Mononuclear cell (primary cell): ENCODE results near the gene ACAN. TPM values are rescaled to one million over a fixed set of nuclear protein-coding genes. Genes with fewer than 3 reads are reported as not detected.
A peak's percentile ranks its signal among the peaks of the same experiment; 100 is the strongest.

Experiments
- H3K27me3 ChIP-seq: 2 replicates; pipeline ENCODE4 v1.6.0; 2011; ENCODE audit warnings: low read length, control low read depth; ENCODE audit not compliant: insufficient read depth
- H3K4me1 ChIP-seq: 2 replicates; pipeline ENCODE4 v1.5.1; 2011; ENCODE audit warnings: mild to moderate bottlenecking, low read length, control low read depth; ENCODE audit not compliant: insufficient read depth
- H3K4me3 ChIP-seq: 2 replicates; pipeline ENCODE4 v1.5.1; 2011; ENCODE audit warnings: mild to moderate bottlenecking, low read length, moderate library complexity
- H3K9me3 ChIP-seq: 2 replicates; pipeline ENCODE4 v1.5.1; 2011; ENCODE audit warnings: low read depth, mild to moderate bottlenecking, control low read depth, low read length
- total RNA-seq: library from RNA; depleted of rRNA; stranded (reverse); fragments of >200 nt; gene quantifications from one replicate; pipeline ENCODE4 v1.2.3, GENCODE V29; 2012

ACAN gene
- total RNA-seq, 1 donor = under 0.01 TPM

- Histone ChIP-seq H3K27me3 (peaks cover 5% of the 10 kb centered on the region), H3K4me3 (peak overlapping the region; percentile 50), H3K4me1 (peaks cover 31% of the 10 kb centered on the region), H3K9me3 (no peaks in the 10 kb centered on the region)
Observed at GRCh38 chr15:88894348-88894818, 91.1 kb downstream of the ACAN start.

GRCh38 chr15:88894819-88895767 is 91.9 kb downstream of the ACAN start, which contains the start of gene HAPLN3:
TSS of gene HAPLN3 (minus strand) at chr15:88895544. CDS start at chr15:88887298, 8,246 bp downstream.
- H3K4me3 ChIP-seq = peak within 1 kb of the TSS; percentile 50
- peaks cover 31% of the 10 kb centered on the region for H3K4me1 ChIP-seq
- peaks cover 5% of the 10 kb centered on the region for H3K27me3 ChIP-seq

GRCh38 chr15:88896333-88897033 is 93.2 kb downstream of the ACAN start:
- H3K4me1 ChIP-seq = peaks cover 31% of the 10 kb centered on the region
- no peaks in the 10 kb centered on the region for H3K9me3 ChIP-seq
- H3K27me3 ChIP-seq = peaks cover 5% of the 10 kb centered on the region
- H3K4me3 ChIP-seq = no peak overlapping the region

More at GRCh38 chr15:88894819-88895767, 91.9 kb downstream of the ACAN start, which contains the start of gene HAPLN3:
- H3K9me3 ChIP-seq = no peaks in the 10 kb centered on the region

GRCh38 chr15:88897142-88897455 is 93.9 kb downstream of the ACAN start:
- Histone ChIP-seq H3K4me3 (no peak overlapping the region), H3K9me3 (no peaks in the 10 kb centered on the region), H3K27me3 (peaks cover 5% of the 10 kb centered on the region), H3K4me1 (peaks cover 31% of the 10 kb centered on the region)

GRCh38 chr15:88897456-88898194 is 94.4 kb downstream of the ACAN start:
- no peak overlapping the region for H3K4me3 ChIP-seq
- peaks cover 5% of the 10 kb centered on the region for H3K27me3 ChIP-seq
- no peaks in the 10 kb centered on the region for H3K9me3 ChIP-seq
- peaks cover 31% of the 10 kb centered on the region for H3K4me1 ChIP-seq

DNA sequence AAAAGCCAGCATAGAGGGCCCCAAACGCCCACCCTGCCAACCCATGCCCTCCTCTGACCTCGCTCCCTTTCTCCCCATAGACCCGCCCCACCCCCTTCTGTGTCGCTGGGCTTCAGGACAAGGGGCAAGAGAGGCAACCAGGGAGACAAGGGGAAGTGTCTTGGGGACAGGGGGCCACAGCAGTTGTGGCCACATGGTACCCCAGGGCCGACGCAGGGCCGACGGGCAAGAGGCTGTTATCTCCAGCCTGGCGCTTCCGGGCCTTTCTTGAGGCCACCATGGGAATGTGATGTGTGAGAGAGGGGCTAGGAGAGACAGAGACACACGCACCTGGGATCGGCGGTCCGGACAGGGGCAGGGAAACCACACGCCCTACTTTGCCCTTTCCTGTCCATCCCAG is 95.5 kb downstream of the ACAN start:
- no peaks in the 10 kb centered on the region for H3K9me3 ChIP-seq
- H3K4me3 ChIP-seq = no peak overlapping the region
- H3K4me1 ChIP-seq = peaks cover 33% of the 10 kb centered on the region
- H3K27me3 ChIP-seq = peaks cover 5% of the 10 kb centered on the region

DNA sequence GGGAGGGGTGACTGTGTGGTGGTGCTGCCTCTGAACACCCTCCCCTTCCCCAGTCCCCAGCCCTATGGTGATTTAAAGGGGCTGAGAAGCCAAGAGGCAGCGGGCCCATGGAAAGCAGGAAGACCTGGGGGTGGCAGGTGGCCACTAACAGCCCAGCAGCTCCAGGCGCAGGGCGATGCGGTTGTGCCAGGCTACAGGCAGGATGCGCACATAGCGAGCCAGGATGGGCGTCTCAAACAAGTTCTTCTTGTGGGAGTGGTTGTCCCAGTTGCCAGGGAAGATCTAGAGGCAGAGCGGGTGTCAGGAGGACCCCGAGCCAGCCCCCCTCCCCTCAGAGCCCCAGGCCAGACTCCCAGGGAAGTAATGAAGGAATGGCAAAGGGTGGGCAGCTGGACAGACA is 96.0 kb downstream of the ACAN start:
- Histone ChIP-seq H3K4me1 (peaks cover 35% of the 10 kb centered on the region), H3K9me3 (no peaks in the 10 kb centered on the region), H3K27me3 (peaks cover 5% of the 10 kb centered on the region), H3K4me3 (no peak overlapping the region)

DNA sequence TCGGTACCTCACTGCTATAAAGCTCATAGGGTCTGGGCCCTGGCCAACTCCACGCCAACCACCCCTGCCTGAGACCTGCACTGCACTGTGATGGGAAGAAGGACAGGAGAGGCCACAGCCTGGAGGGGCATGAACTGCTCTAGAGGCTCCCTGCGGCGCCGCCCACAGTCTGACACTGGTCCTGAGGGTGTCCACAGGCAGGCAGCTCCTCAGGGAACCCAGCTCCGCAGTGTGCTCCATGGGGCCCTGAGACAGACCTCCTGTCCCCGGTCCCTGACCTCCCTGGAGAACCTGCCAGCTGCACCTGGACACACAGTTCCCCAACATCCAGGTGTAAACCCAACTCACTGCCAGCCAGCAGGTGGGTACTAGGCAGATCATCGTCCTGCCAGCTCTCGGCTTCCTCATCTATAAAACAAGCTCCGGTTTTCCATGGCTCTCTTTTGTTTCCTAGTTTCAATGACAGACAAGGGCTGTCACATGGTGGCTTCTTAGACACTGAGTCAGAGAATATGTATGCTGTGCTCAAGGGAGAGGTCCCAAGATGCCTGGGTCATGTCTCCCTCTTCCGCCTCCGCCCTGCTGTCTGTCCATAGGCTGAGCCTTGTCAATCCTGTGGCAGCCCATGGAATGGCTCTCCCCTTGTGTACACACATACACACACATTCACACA is 97.2 kb downstream of the ACAN start:
- no peaks in the 10 kb centered on the region for H3K9me3 ChIP-seq
- peaks cover 4% of the 10 kb centered on the region for H3K27me3 ChIP-seq
- H3K4me3 ChIP-seq = no peak overlapping the region
- peaks cover 39% of the 10 kb centered on the region for H3K4me1 ChIP-seq

DNA sequence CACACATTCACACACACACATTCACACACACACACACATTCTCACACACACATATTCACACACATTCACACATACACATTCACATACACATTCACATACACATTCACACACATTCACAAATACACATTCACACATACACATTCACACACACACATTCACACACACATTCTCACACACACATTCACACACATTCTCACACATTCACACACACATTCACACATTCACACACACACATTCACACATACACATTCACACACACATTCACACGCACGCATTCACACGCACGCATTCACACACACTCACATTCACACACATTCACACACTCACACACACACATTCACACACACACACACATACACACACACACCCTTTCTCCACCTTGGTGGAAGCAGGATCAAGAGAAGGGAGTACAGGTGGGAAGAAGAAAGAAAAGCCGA is 97.8 kb downstream of the ACAN start:
- no peaks in the 10 kb centered on the region for H3K27me3 ChIP-seq
- no peaks in the 10 kb centered on the region for H3K9me3 ChIP-seq
- H3K4me1 ChIP-seq = peaks cover 35% of the 10 kb centered on the region
- H3K4me3 ChIP-seq = no peak overlapping the region

DNA sequence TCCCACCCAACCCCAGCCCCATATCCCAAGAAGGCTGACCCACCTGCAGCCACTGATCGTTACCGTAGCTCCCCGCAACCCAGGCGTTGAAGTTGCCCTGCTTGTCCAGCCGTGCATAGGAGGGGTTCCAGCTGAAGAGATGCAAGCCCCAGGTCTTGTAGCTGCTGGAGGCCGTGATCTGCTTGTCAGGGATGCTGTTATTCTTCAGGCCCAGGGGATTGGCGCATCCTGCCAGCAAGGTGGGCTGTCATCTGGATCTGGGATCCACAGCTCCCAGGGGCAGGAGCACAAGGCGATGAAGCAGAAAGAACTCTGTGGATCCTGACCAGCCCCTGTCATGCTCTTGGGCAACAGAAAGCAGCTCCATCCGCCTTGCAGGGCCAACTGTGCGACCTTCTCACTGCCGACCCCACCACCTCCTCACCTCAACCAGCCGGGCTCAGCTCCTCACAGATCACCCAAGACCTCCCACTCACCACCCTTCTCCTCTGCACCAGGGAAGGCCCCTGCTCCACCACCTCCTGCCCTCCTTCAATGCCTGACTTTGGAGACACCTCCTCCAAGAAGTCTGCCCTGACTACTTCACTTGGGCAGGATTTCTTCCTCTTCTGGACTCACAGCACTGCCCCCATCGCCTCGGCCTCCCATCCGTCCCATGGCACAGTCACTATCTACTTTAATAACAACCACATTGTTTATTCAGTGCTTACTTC is 98.4 kb downstream of the ACAN start:
- Histone ChIP-seq H3K4me3 (no peak overlapping the region), H3K27me3 (no peaks in the 10 kb centered on the region), H3K4me1 (peaks cover 31% of the 10 kb centered on the region), H3K9me3 (no peaks in the 10 kb centered on the region)

GRCh38 chr15:88902221-88902835 is 99.1 kb downstream of the ACAN start:
- no peaks in the 10 kb centered on the region for H3K27me3 ChIP-seq
- H3K4me3 ChIP-seq = no peak overlapping the region
- H3K4me1 ChIP-seq = peaks cover 24% of the 10 kb centered on the region
- no peaks in the 10 kb centered on the region for H3K9me3 ChIP-seq

DNA sequence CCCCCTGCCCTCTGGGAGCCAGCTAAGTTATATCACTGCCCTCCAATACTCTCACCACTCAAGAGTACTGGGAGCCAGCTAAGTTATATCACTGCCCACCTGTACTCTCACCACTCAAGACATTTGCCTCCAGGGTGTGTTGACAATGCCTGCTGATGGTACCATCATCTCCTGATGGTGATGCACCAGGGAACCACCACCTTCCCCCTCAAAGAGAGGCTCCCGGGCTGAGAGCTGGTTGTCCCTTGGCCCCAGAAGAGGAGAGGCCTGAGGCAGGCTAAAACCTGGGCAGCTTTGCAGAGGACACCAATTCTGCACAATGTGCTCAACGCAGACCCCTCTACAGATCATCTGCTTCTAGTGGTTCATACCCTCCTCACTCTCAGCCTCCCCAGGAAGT is 99.6 kb downstream of the ACAN start:
- H3K4me3 ChIP-seq = no peak overlapping the region
- peaks cover 19% of the 10 kb centered on the region for H3K4me1 ChIP-seq
- no peaks in the 10 kb centered on the region for H3K27me3 ChIP-seq
- H3K9me3 ChIP-seq = no peaks in the 10 kb centered on the region

- H3K4me1 ChIP-seq = peaks cover 18% of the 10 kb centered on the region
- H3K4me3 ChIP-seq = no peak overlapping the region
- H3K9me3 ChIP-seq = no peaks in the 10 kb centered on the region
- no peaks in the 10 kb centered on the region for H3K27me3 ChIP-seq
Observed at GRCh38 chr15:88904257-88904623, 101.0 kb downstream of the ACAN start.
